ENCODE measurements around the gene KCNA3.

Gene KCNA3

GRCh38 chr1:110674337-110675059 is at the start of gene KCNA3:
TSS of gene KCNA3 (minus strand) at chr1:110674940. CDS start at chr1:110674809, 131 bp downstream.
- DNase-seq (ENCODE audit: low spot score in 2 of 2) (peak; percentile 31 to 64), ATAC-seq (ENCODE audit: low read depth) (peak; percentile 41)
- Mint-ChIP-seq H3K27me3 (no peaks in the 10 kb centered on the region), H3K9me3 (no peaks in the 10 kb centered on the region), H3K36me3 (peaks cover 2% of the 10 kb centered on the region), H3K4me3 (peak within 1 kb of the TSS; percentile 81), H3K27ac (peak within 1 kb of the TSS; percentile 98), H3K4me1 (peaks cover 24% of the 10 kb centered on the region)

- H3K9me3 Mint-ChIP-seq = no peaks in the 10 kb centered on the region
- H3K36me3 Mint-ChIP-seq = no peaks in the 10 kb centered on the region
- ATAC-seq (ENCODE audit: low read depth) = no peak
- no peak overlapping the region for H3K4me3 Mint-ChIP-seq
- H3K4me1 Mint-ChIP-seq = peaks cover 20% of the 10 kb centered on the region
- peaks cover 4% of the 10 kb centered on the region for H3K27me3 Mint-ChIP-seq
- DNase-seq (ENCODE audit: low spot score in 2 of 2) = no peak
- H3K27ac Mint-ChIP-seq = no peak overlapping the region
Observed at GRCh38 chr1:110722807-110723206, 48.1 kb upstream of the KCNA3 start.

GRCh38 chr1:110719908-110720307 is 45.2 kb upstream of the KCNA3 start:
- no peaks in the 10 kb centered on the region for H3K9me3 Mint-ChIP-seq
- no peak overlapping the region for H3K4me3 Mint-ChIP-seq
- no peak for DNase-seq (ENCODE audit: low spot score in 2 of 2)
- peaks cover 4% of the 10 kb centered on the region for H3K27me3 Mint-ChIP-seq
- H3K36me3 Mint-ChIP-seq = no peaks in the 10 kb centered on the region
- no peak overlapping the region for H3K27ac Mint-ChIP-seq
- no peak for ATAC-seq (ENCODE audit: low read depth)
- H3K4me1 Mint-ChIP-seq = no peaks in the 10 kb centered on the region

- Mint-ChIP-seq H3K9me3 (no peaks in the 10 kb centered on the region), H3K36me3 (no peaks in the 10 kb centered on the region), H3K4me1 (no peaks in the 10 kb centered on the region), H3K27ac (no peak overlapping the region), H3K4me3 (no peak overlapping the region), H3K27me3 (peaks cover 4% of the 10 kb centered on the region)
- DNase-seq (ENCODE audit: low spot score in 2 of 2) (no peak), ATAC-seq (ENCODE audit: low read depth) (no peak)
Observed at GRCh38 chr1:110718452-110718851, 43.7 kb upstream of the KCNA3 start.

DNA sequence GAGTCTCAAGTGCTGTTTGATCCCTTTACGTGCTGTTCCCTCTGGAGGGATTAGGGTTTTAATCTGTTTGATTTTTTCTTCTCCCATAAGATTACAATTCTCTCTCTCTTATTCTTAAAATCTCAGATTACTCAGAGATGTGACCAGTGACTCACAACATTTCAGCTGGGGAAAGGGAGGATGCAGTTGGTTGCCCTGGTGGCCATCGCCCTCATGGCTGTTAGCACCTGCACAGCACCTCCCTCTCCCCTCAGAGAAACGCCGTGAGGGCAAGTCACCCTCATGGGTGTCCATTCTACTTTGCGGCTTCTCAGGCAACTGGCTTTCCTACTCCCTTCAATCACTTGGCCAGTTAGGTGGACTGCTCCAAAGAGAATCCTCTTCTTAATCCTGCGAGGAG is 42.4 kb upstream of the KCNA3 start:
- no peak for DNase-seq (ENCODE audit: low spot score in 2 of 2)
- Mint-ChIP-seq H3K27me3 (peaks cover 4% of the 10 kb centered on the region), H3K36me3 (no peaks in the 10 kb centered on the region), H3K9me3 (no peaks in the 10 kb centered on the region), H3K4me1 (no peaks in the 10 kb centered on the region), H3K27ac (no peak overlapping the region), H3K4me3 (no peak overlapping the region)
- no peak for ATAC-seq (ENCODE audit: low read depth)

- Mint-ChIP-seq H3K27ac (no peak overlapping the region), H3K4me1 (peaks cover 3% of the 10 kb centered on the region), H3K27me3 (peaks cover 4% of the 10 kb centered on the region), H3K4me3 (no peak overlapping the region), H3K9me3 (no peaks in the 10 kb centered on the region), H3K36me3 (no peaks in the 10 kb centered on the region)
- ATAC-seq (ENCODE audit: low read depth) (no peak), DNase-seq (ENCODE audit: low spot score in 2 of 2) (no peak)
Observed at GRCh38 chr1:110714374-110714995, 39.7 kb upstream of the KCNA3 start.

- peaks cover 3% of the 10 kb centered on the region for H3K4me1 Mint-ChIP-seq
- no peaks in the 10 kb centered on the region for H3K36me3 Mint-ChIP-seq
- no peak overlapping the region for H3K4me3 Mint-ChIP-seq
- no peak overlapping the region for H3K27ac Mint-ChIP-seq
- no peak for DNase-seq (ENCODE audit: low spot score in 2 of 2)
- H3K27me3 Mint-ChIP-seq = peaks cover 2% of the 10 kb centered on the region
- H3K9me3 Mint-ChIP-seq = no peaks in the 10 kb centered on the region
- no peak for ATAC-seq (ENCODE audit: low read depth)
Observed at GRCh38 chr1:110713221-110713620, 38.5 kb upstream of the KCNA3 start.

GRCh38 chr1:110710314-110710713 is 35.6 kb upstream of the KCNA3 start:
- H3K27me3 Mint-ChIP-seq = peaks cover 3% of the 10 kb centered on the region
- H3K9me3 Mint-ChIP-seq = no peaks in the 10 kb centered on the region
- H3K4me1 Mint-ChIP-seq = peaks cover 3% of the 10 kb centered on the region
- no peaks in the 10 kb centered on the region for H3K36me3 Mint-ChIP-seq
- ATAC-seq (ENCODE audit: low read depth) (no peak), DNase-seq (ENCODE audit: low spot score in 2 of 2) (no peak)
- no peak overlapping the region for H3K4me3 Mint-ChIP-seq
- no peak overlapping the region for H3K27ac Mint-ChIP-seq

DNA sequence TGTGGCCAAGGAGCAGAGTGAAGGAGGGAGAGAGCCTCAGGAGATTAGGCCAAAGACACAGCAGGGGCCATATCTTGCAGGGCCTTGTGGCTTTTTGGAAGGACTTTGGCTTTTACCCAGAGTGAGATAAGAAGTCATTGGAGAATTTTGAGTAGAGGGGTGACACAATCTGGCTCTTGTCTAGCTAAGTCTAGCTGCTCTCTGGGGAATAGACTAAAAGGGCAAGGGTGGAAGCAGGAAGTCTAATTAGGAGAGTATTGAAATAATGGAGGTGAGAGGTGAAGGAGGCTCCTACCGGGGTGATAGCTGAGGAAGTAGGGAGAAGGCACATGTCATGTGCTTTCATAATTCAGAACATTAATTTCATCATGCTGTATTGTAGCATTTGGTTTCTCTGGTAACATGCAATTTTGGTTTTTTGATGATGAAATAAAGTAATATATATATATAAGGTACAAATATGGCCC is 34.3 kb upstream of the KCNA3 start:
- Mint-ChIP-seq H3K4me1 (peaks cover 3% of the 10 kb centered on the region), H3K9me3 (no peaks in the 10 kb centered on the region), H3K4me3 (no peak overlapping the region), H3K27me3 (peaks cover 3% of the 10 kb centered on the region), H3K27ac (no peak overlapping the region), H3K36me3 (no peaks in the 10 kb centered on the region)
- no peak for DNase-seq (ENCODE audit: low spot score in 2 of 2)
- ATAC-seq (ENCODE audit: low read depth) = no peak

- H3K4me3 Mint-ChIP-seq = no peak overlapping the region
- peaks cover 3% of the 10 kb centered on the region for H3K27me3 Mint-ChIP-seq
- peaks cover 3% of the 10 kb centered on the region for H3K4me1 Mint-ChIP-seq
- H3K9me3 Mint-ChIP-seq = no peaks in the 10 kb centered on the region
- ATAC-seq (ENCODE audit: low read depth) (no peak), DNase-seq (ENCODE audit: low spot score in 2 of 2) (no peak)
- no peak overlapping the region for H3K27ac Mint-ChIP-seq
- no peaks in the 10 kb centered on the region for H3K36me3 Mint-ChIP-seq
Observed at GRCh38 chr1:110707232-110707631, 32.5 kb upstream of the KCNA3 start.

DNA sequence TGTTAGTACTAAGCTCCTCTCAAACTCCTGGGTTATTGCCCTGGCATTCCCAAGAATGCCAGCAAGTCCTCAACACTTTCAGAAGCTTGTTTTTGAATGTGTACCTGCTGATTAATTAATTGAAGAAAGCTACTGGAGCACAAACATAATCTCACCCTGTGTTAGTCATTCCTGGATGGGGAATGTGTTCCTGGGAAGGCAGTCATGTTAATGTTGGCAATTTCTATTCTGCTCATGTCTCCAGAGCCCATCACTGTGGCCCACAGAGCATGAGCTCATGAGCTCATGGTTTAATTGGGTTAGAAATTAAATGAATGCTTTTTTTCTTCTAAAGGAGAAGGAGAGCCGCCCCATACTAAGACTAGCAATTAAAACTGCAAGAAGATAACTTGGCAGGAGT is 31.9 kb upstream of the KCNA3 start:
- Mint-ChIP-seq H3K9me3 (no peaks in the 10 kb centered on the region), H3K4me1 (peaks cover 3% of the 10 kb centered on the region)
- DNase-seq (ENCODE audit: low spot score in 2 of 2) = no peak

DNA sequence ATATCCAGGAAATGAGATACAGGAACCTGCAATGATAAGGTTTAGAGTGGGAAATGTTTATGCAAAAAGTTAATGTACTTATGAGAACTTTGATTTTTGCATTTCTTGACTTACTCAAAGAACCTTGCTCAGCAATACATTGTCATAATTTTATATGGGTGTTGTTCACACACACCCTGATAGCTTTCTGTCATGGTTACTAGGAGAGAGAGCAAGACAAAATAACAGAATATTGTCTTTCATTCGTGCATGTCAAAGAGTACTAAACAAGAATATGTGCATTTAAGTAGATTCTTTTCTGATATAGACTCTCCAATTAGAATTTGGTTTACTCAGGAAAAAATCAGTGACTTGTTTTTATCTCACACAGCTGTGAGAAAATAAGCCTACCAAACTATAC is 27.5 kb upstream of the KCNA3 start:
- Mint-ChIP-seq H3K4me3 (no peak overlapping the region), H3K27ac (no peak overlapping the region), H3K36me3 (no peaks in the 10 kb centered on the region), H3K27me3 (peaks cover 1% of the 10 kb centered on the region), H3K9me3 (no peaks in the 10 kb centered on the region), H3K4me1 (peaks cover 5% of the 10 kb centered on the region)
- DNase-seq (ENCODE audit: low spot score in 2 of 2) (no peak), ATAC-seq (ENCODE audit: low read depth) (no peak)

More for the DNA sequence above, 31.9 kb upstream of the KCNA3 start:
- no peak overlapping the region for H3K27ac Mint-ChIP-seq
- no peak overlapping the region for H3K4me3 Mint-ChIP-seq
- H3K36me3 Mint-ChIP-seq = no peaks in the 10 kb centered on the region
- H3K27me3 Mint-ChIP-seq = peaks cover 3% of the 10 kb centered on the region
- no peak for ATAC-seq (ENCODE audit: low read depth)

- H3K36me3 Mint-ChIP-seq = no peaks in the 10 kb centered on the region
- no peak overlapping the region for H3K4me3 Mint-ChIP-seq
- ATAC-seq (ENCODE audit: low read depth) (no peak), DNase-seq (ENCODE audit: low spot score in 2 of 2) (no peak)
- peaks cover 5% of the 10 kb centered on the region for H3K4me1 Mint-ChIP-seq
- H3K27me3 Mint-ChIP-seq = peaks cover under 1% of the 10 kb centered on the region
- H3K9me3 Mint-ChIP-seq = no peaks in the 10 kb centered on the region
- no peak overlapping the region for H3K27ac Mint-ChIP-seq
Observed at GRCh38 chr1:110700767-110701166, 26.0 kb upstream of the KCNA3 start.

- H3K27ac Mint-ChIP-seq = no peak overlapping the region
- no peaks in the 10 kb centered on the region for H3K27me3 Mint-ChIP-seq
- no peak overlapping the region for H3K4me3 Mint-ChIP-seq
- H3K36me3 Mint-ChIP-seq = no peaks in the 10 kb centered on the region
- H3K4me1 Mint-ChIP-seq = peaks cover 5% of the 10 kb centered on the region
- ATAC-seq (ENCODE audit: low read depth) = no peak
- no peak for DNase-seq (ENCODE audit: low spot score in 2 of 2)
- no peaks in the 10 kb centered on the region for H3K9me3 Mint-ChIP-seq
Observed at GRCh38 chr1:110697606-110698005, 22.9 kb upstream of the KCNA3 start.

- no peaks in the 10 kb centered on the region for H3K27me3 Mint-ChIP-seq
- ATAC-seq (ENCODE audit: low read depth) (no peak), DNase-seq (ENCODE audit: low spot score in 2 of 2) (no peak)
- peaks cover 5% of the 10 kb centered on the region for H3K4me1 Mint-ChIP-seq
- no peaks in the 10 kb centered on the region for H3K36me3 Mint-ChIP-seq
- H3K9me3 Mint-ChIP-seq = no peaks in the 10 kb centered on the region
- no peak overlapping the region for H3K27ac Mint-ChIP-seq
- H3K4me3 Mint-ChIP-seq = no peak overlapping the region
Observed at GRCh38 chr1:110696818-110697217, 22.1 kb upstream of the KCNA3 start.
